GM23338 (cell line): Measurements from ENCODE around the gene LRR1. TPM values are rescaled to one million over a fixed set of nuclear protein-coding genes. Genes with fewer than 3 reads are reported as not detected.
A peak's percentile ranks its signal among the peaks of the same experiment; 100 is the strongest.
"Not testable (repeated sequence)": the region's sequence is repeated elsewhere in the genome, so short reads cannot be mapped to it uniquely, and the experiment has no call there.

Experiments used
- ATAC-seq: fragments of 200-7000 bp; cut with Tn5 transposase; 3 replicates; pipeline ENCODE4 v1.9.1; 2020
- DNase-seq: peaks from one replicate; pipeline ENCODE4 v3.0.0-alpha.2; 2015; ENCODE audit warnings: low spot score
- H2AFZ ChIP-seq: fragments of 200-600 bp; sonication (generic); 2 replicates; pipeline ENCODE4 v1.8.0; 2016; ENCODE audit warnings: antibody characterized with exemption, mild to moderate bottlenecking, moderate library complexity
- H3F3A ChIP-seq: fragments of 200-600 bp; sonication (generic); replicated peaks from 2 replicates; pipeline ENCODE4 v1.8.0; 2017; ENCODE audit warnings: antibody characterized with exemption, mixed run types, low read depth
- H3K27ac ChIP-seq: fragments of 200-600 bp; sonication (generic); 2 replicates; pipeline ENCODE4 v1.6.1; 2016; ENCODE audit warnings: low read depth
- H3K27me3 ChIP-seq: fragments of 200-600 bp; sonication (generic); 2 replicates; pipeline ENCODE4 v1.8.0; 2016; ENCODE audit warnings: mild to moderate bottlenecking, mixed run types, moderate library complexity; ENCODE audit not compliant: insufficient read depth
- H3K36me3 ChIP-seq: fragments of 200-600 bp; sonication (generic); 2 replicates; pipeline ENCODE4 v1.8.0; 2016; ENCODE audit warnings: mild to moderate bottlenecking; ENCODE audit not compliant: insufficient read depth
- H3K4me1 ChIP-seq: fragments of 200-600 bp; sonication (generic); 2 replicates; pipeline ENCODE4 v1.8.0; 2016; ENCODE audit warnings: mild to moderate bottlenecking, moderate library complexity; ENCODE audit not compliant: insufficient read depth
- H3K4me2 ChIP-seq: fragments of 200-600 bp; sonication (generic); 2 replicates; pipeline ENCODE4 v1.7.1; 2017; ENCODE audit warnings: mixed run types
- H3K4me3 ChIP-seq: fragments of 200-600 bp; sonication (generic); 2 replicates; pipeline ENCODE4 v1.6.1; 2016; ENCODE audit warnings: mixed run types
- H3K79me2 ChIP-seq: fragments of 200-600 bp; sonication (generic); replicated peaks from 2 replicates; pipeline ENCODE4 v1.8.0; 2017; ENCODE audit warnings: mild to moderate bottlenecking; ENCODE audit not compliant: insufficient read depth
- H3K9me2 ChIP-seq: fragments of 200-600 bp; sonication (generic); 2 replicates; pipeline ENCODE4 v1.8.0; 2017; ENCODE audit not compliant: insufficient read depth
- H4K20me1 ChIP-seq: fragments of 200-600 bp; sonication (generic); replicated peaks from 2 replicates; pipeline ENCODE4 v1.8.0; 2017; ENCODE audit warnings: mild to moderate bottlenecking; ENCODE audit not compliant: insufficient read depth
- H3K27ac Mint-ChIP-seq: 2 replicates; pipeline ENCODE4 v1.8.0; 2020; ENCODE audit warnings: inconsistent platforms, mild to moderate bottlenecking, moderate library complexity, mixed read lengths
- H3K27me3 Mint-ChIP-seq: 3 replicates; pipeline ENCODE4 v1.8.0; 2022; ENCODE audit warnings: low read depth, mild to moderate bottlenecking, moderate library complexity, mixed read lengths, inconsistent platforms; ENCODE audit not compliant: insufficient read depth, poor library complexity
- H3K36me3 Mint-ChIP-seq: 3 replicates; pipeline ENCODE4 v1.8.0; 2021; ENCODE audit warnings: low read depth, mild to moderate bottlenecking, inconsistent platforms, moderate library complexity, mixed read lengths
- H3K4me1 Mint-ChIP-seq: 3 replicates; pipeline ENCODE4 v1.8.0; 2020; ENCODE audit warnings: mild to moderate bottlenecking, inconsistent platforms, mixed read lengths
- H3K4me3 Mint-ChIP-seq: 3 replicates; pipeline ENCODE4 v1.8.0; 2021; ENCODE audit warnings: moderate library complexity, mild to moderate bottlenecking, inconsistent platforms, mixed read lengths
- H3K9me3 Mint-ChIP-seq: 3 replicates; pipeline ENCODE4 v1.8.0; 2020; ENCODE audit warnings: moderate library complexity, mild to moderate bottlenecking, inconsistent platforms, mixed read lengths
- CREB1 ChIP-seq: fragments of 250-450 bp; sonication (Bioruptor Pico); IDR thresholded peaks from 2 replicates; pipeline ENCODE4 v1.5.0; 2020; ENCODE audit warnings: low read depth, mild to moderate bottlenecking, moderate library complexity
- CTCF ChIP-seq, 2 experiments: fragments of 200-600 bp in 1 of 2; sonication (generic) in 1 of 2; conservative IDR thresholded peaks; 2 replicates each; pipeline versions ENCODE4 v1.5.1 to v1.6.1; 2016 to 2017; ENCODE audit warnings: antibody characterized with exemption in 2 of 2, low read depth in 2 of 2, mild to moderate bottlenecking in 2 of 2, moderate library complexity in 1 of 2
- ETS1 ChIP-seq: IDR thresholded peaks from 2 replicates; pipeline ENCODE4 v1.6.1; 2016; ENCODE audit warnings: antibody characterized with exemption
- EZH2phosphoT487 ChIP-seq: fragments of 200-600 bp; sonication (generic); IDR thresholded peaks from one replicate; pipeline ENCODE4 v1.8.1; 2018; ENCODE audit warnings: antibody characterized with exemption; ENCODE audit not compliant: unreplicated experiment
- JUNB ChIP-seq: IDR thresholded peaks from one replicate; pipeline ENCODE4 v1.6.1; 2016; ENCODE audit warnings: antibody characterized with exemption; ENCODE audit not compliant: unreplicated experiment
- POLR2AphosphoS5 ChIP-seq: IDR thresholded peaks from 2 replicates; pipeline ENCODE4 v1.6.1; 2016; ENCODE audit warnings: antibody characterized with exemption, low read depth
- STAT1 ChIP-seq: IDR thresholded peaks from one replicate; pipeline ENCODE4 v1.6.1; 2016; ENCODE audit warnings: antibody characterized with exemption; ENCODE audit not compliant: unreplicated experiment
- ZNF114 ChIP-seq: fragments of 250-450 bp; sonication (Bioruptor Pico); IDR thresholded peaks from 2 replicates; pipeline ENCODE4 v1.5.0; 2020; ENCODE audit warnings: mild to moderate bottlenecking, moderate library complexity
- ZNF462 ChIP-seq: fragments of 250-450 bp; sonication (Bioruptor Pico); IDR thresholded peaks from 2 replicates; pipeline ENCODE4 v1.5.0; 2020; ENCODE audit warnings: mild to moderate bottlenecking, moderate library complexity
- polyA plus RNA-seq: library from polyadenylated mRNA; unstranded; fragments of >200 nt; fragmentation: Nextera tagmentation; extraction: Ambion mirVana; gene quantifications from 2 replicates; pipeline ENCODE4 v1.2.1, GENCODE V29; 2016
- total RNA-seq: library from RNA; depleted of rRNA; stranded (reverse); fragments of >200 nt; shearing (Covaris generic); gene quantifications from 2 replicates; pipeline ENCODE4 v1.2.3, GENCODE V29; 2014

LRR1 gene
- total and polyA plus RNA-seq, 2 experiments from 2014 or later: 31.8 to 41.9 TPM

- Histone ChIP-seq H4K20me1 (peaks cover 58% of the 10 kb centered on the region), H3K36me3 (peaks cover 24% of the 10 kb centered on the region), H2AFZ (no peak overlapping the region), H3K27me3 (no peaks in the 10 kb centered on the region), H3F3A (peaks cover 30% of the 10 kb centered on the region), H3K9me2 (no peaks in the 10 kb centered on the region), H3K4me3 (peak overlapping the region; percentile 98), H3K4me2 (peak overlapping the region; percentile 95), H3K4me1 (peaks cover 16% of the 10 kb centered on the region), H3K27ac (peak overlapping the region; percentile 89), H3K79me2 (peaks cover 71% of the 10 kb centered on the region)
- peaks cover 55% of the 10 kb centered on the region for H3K36me3 Mint-ChIP-seq
- H3K27ac Mint-ChIP-seq: peak overlapping the region; percentile 100
- peaks cover 26% of the 10 kb centered on the region for H3K4me1 Mint-ChIP-seq
- H3K4me3 Mint-ChIP-seq: peak overlapping the region; percentile 94
- H3K27me3 Mint-ChIP-seq: peaks cover 47% of the 10 kb centered on the region
- TF ChIP-seq ETS1 (no peak), ZNF114 (CRISPR knock-in tag) (no peak), CTCF (conservative IDR thresholded peaks at IDR 0.05; ENCODE audit: low read depth in 2 of 2) (no peak), JUNB (no peak), ZNF462 (CRISPR knock-in tag) (no peak), POLR2AphosphoS5 (0 out of 2 replicates have a peak, but pooled peaks have one; percentile 23), EZH2phosphoT487 (no peak), STAT1 (no peak), CREB1 (no peak)
- peaks cover 10% of the 10 kb centered on the region; the same call in 2 of the 3 replicates for H3K9me3 Mint-ChIP-seq
- no peak for ATAC-seq
- DNase-seq: no peak
These were observed 14.7 kb upstream of the LRR1 start for GRCh38 chr14:49584058-49584457.

GRCh38 chr14:49584981-49585640 lies 13.6 kb upstream of the LRR1 start:
- peaks cover 60% of the 10 kb centered on the region for H3K79me2 ChIP-seq
- DNase-seq, ATAC-seq, H2AFZ ChIP-seq, H3K9me2 ChIP-seq, H3K27me3 ChIP-seq: not testable (repeated sequence)
- peaks cover 26% of the 10 kb centered on the region for H3K4me1 Mint-ChIP-seq
- H3K36me3 Mint-ChIP-seq: peaks cover 55% of the 10 kb centered on the region
- peaks cover 49% of the 10 kb centered on the region for H4K20me1 ChIP-seq
- H3K4me3 ChIP-seq: peak overlapping the region; percentile 98
- peaks cover 24% of the 10 kb centered on the region for H3K36me3 ChIP-seq
- H3K4me2 ChIP-seq: peak overlapping the region; percentile 95
- peaks cover 21% of the 10 kb centered on the region for H3F3A ChIP-seq
- H3K27me3 Mint-ChIP-seq: peaks cover 44% of the 10 kb centered on the region
- peak overlapping the region; percentile 94 for H3K4me3 Mint-ChIP-seq
- H3K27ac Mint-ChIP-seq: peak overlapping the region; percentile 100
- peak overlapping the region; percentile 89 for H3K27ac ChIP-seq
- H3K4me1 ChIP-seq: peaks cover 16% of the 10 kb centered on the region
- H3K9me3 Mint-ChIP-seq: peaks cover 10% of the 10 kb centered on the region; the same call in 2 of the 3 replicates
